Caki2 (cell line): ENCODE measurements around the gene PIGL. TPM values are rescaled to one million over a fixed set of nuclear protein-coding genes. Genes with fewer than 3 reads are reported as not detected.
"Not testable (repeated sequence)": the region's sequence is repeated elsewhere in the genome, so short reads cannot be mapped to it uniquely, and the experiment has no call there.

Source experiments
- DNase-seq: peaks from one replicate; pipeline ENCODE4 v3.0.0-alpha.2; 2015; ENCODE audit warnings: low read depth
- in situ Hi-C: cut with HindIII; loops from 2 replicates; pipeline ENCODE4 v1.10.0; 2016; ENCODE audit warnings: low sequenced_read_pairs, low pct_unique_long_range_greater_than_20kb, mixed read lengths
- total RNA-seq: library from RNA; depleted of rRNA; stranded (reverse); fragments of >200 nt; shearing (Covaris generic); gene quantifications from 2 replicates; pipeline ENCODE4 v1.2.3, GENCODE V29; 2014; ENCODE audit warnings: low replicate concordance

Gene PIGL
- total RNA-seq, 1 experiment from 2014 or later = 22.0 TPM

DNA sequence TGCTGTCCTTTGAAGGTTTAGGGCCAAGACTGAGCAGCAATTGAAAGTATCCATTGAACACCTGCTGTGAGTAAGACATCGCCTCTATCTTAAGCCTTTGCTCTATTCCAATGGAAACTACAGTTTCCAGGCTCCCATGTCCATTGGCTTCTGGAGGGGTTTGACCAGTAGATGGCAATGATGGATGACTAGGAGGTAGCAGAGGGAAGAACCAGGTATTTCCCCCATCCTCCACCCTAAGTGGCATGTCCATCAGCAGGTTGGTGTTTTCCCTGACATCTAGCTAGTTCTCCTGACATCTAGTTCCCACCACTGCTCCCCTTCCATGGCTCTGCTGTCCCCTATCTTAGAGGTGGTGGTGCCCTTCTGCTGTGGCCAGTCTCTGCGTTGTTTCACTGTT is 77.5 kb downstream of the PIGL start:
- no peak for DNase-seq
- in situ Hi-C loops = no loop called here

DNA sequence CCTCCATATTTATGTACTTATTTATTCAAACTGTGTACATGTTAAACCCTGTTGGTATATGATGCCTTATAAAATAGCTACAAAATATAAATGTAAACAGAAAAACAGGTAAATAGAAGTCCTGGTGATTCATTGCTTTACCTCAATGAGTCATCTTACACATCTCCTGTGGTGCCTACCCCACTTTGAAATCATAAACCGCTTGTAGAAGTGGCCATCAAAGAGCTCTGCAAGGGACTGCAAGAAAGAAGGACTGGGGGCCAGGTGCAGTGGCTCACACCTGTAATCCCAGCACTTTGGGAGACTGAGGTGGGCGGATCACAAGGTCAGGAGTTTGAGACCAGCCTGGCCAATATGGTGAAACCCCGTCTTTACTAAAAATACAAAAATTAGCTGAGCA is 79.1 kb downstream of the PIGL start:
- not testable (repeated sequence) for DNase-seq

DNA sequence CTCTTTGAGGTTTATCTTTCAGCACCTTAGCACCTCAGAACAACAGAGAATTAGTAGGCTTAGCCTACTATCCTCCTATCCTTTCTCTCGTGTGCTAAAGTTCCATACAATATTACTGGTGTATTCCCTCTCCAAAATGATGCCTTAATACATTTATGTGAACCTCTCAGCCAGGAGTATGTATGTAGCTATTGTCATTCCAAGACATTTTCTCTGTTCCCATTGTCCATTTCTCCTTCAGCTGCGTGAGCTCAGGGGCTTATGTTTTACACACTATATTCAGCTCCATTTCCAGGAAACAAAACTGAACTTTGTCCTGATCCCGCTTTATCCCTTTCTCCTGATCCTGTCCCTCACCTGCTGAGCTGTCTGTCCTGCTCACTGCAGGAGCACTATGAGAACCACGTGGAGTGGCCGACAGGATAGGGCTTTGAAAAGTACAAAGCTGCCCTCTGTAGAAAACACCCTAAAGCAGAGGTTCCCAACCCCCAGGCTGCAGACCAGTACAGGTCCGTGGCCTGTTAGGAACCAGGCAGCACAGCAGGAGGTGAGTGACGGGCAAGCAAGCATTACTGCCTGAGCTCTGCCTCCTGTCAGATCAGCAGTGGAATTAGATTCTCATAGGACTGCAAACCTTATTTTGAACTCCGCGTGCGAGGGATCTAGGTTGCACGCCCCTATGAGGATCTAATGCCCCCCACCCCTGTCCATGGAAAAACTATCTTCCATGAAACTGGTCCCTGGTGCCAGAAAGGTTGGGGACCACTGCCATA is 80.5 kb downstream of the PIGL start:
- in situ Hi-C loops = no loop called here
- no peak for DNase-seq

More for the DNA sequence above, 79.1 kb downstream of the PIGL start:
- in situ Hi-C loops = not testable (repeated sequence)

DNA sequence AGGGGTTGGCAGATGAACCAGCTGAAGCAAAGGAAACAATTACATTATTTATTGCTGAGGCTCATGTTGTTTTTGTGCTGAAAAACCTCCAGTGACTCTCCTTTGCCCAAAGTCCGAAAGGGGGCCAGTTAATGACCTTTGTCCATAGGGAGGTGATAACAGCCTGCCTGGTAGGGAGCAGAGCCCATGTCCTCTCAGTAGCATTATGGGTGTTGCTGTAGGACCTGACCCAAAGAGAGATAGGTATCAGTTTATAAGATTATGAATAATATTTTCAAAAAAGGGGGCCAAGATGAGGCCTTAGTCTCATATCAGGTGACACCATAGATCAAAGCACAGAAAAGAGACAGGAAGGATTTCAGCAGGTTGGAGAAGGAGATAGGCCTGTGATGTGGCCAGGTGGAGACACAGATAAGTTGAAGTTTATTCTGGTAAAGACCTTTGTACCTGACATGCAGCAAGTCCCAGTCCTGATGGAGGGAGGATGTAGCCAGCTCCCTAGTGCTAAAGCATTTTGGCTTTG is 81.2 kb downstream of the PIGL start:
- in situ Hi-C loops = no loop called here

DNA sequence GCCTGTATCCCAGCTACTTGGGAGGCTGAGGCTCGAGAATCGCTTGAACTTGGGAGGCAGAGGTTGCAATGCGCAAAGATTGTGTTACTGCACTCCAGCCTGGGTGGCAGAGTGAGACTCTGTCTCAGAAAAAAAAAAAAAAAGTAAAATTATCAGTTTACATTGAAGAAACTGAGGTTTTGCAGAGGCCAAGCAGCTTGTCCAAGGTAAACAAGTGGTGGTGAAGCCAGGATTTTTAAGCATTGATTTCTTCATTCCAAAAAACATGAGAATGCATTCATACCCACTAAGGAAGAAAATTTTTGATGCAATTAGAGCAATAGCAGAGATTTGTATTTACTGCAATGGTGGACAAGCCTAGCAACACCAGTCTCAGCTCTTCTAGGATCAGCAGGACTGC is 83.5 kb downstream of the PIGL start:
- in situ Hi-C loops = no loop called here
- no peak for DNase-seq

More for the DNA sequence above, 81.2 kb downstream of the PIGL start:
- DNase-seq = no peak

DNA sequence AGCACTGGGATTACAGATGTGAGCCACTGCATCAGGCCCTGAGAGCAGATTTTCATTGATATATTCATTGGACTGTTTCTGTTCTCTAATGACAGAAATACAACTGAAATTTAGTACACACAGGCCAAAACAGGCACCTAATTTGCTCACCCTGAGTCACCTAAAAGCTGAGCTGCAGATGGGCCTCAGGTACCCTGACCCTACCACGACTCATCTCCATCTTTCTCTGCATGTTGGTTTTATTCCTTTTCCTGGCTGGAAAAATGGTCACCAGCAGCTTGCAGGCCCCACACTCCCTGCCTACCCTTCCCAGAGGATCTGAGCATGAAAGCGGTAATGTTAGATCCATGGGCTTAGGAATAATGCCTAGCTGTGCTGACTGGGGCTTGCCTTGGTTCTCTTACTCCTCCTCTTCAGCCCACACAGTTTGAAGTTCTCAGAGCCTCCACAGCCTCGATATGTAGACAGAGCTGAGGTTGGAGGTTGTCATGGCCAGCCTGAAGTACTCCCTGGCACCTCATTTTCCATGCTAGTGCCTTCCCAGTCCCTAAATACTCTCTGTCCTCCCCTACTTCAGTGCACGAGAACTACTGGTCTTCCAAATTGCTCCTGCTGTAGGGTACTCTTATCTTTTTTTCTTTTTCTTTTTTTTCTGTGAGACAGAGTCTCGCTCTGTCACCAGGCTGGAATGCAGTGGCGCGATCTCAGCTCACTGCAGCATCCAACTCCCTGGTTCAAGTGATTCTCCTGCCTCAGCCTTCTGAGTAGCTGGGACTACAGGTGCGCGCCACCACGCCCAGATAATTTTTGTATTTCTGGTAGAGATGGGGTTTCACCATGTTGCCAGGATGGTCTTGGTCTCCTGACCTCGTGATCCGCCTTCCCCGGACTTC is 85.2 kb downstream of the PIGL start:
- in situ Hi-C loops = no loop called here
- DNase-seq = no peak

DNA sequence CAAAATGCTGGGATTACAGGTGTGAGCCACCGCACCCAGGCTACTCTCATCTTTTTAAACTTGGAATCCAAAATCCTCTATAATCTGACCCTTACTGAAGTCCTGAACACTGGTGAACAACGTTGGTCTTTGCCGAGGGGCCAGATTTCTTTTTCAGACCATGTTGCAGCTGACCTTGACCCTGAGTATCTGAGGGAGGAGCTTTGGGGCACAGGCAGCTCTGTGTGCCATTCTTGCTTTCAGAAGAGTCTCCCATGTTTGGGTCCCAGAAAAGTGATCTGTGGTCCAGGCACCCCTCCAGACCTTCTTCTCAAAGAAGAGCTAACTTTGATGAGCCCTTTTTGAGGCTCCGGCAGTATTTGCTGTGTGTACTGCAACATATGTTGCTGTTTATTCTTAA is 85.8 kb downstream of the PIGL start:
- in situ Hi-C loops = no loop called here
- DNase-seq = no peak

DNA sequence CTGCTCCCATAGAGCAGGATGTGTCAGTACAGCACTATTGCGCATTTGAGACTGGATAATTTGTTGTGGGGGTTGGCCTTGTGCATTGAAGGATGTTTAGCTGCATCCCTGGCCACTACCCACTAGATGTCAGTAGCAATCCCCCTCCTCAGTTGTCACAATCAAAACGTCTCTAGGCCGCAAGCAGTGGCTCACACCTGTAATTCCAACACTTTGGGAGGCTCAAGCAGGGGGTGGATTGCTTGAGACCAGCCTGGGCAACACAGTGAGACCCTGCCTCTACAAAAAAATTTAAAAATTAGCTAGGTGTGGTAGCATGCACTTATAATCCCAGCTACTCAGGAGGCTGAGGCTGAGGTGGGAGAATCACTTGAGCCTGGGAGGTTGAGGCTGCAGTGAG is 87.8 kb downstream of the PIGL start:
- in situ Hi-C loops = no loop called here
- peak; percentile 21 for DNase-seq

DNA sequence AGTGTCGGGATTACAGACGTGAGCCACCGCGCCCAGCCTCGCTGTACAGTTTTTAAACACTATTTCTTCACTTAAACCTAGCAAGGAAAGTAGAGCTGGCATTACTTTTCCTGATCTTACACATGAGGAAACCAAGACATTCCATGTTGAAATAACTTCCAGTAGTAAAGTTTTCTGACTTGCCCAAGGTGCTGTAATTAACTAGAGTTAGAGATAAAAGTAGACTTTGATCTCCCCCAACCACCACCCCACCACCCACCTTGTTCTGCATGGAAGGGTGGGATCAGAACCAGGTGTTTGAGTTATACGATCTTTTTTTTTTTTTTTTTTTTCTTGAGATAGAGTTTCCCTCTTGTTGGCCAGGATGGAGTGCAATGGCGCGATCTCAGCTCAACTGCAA is 89.2 kb downstream of the PIGL start:
- in situ Hi-C loops = no loop called here

DNA sequence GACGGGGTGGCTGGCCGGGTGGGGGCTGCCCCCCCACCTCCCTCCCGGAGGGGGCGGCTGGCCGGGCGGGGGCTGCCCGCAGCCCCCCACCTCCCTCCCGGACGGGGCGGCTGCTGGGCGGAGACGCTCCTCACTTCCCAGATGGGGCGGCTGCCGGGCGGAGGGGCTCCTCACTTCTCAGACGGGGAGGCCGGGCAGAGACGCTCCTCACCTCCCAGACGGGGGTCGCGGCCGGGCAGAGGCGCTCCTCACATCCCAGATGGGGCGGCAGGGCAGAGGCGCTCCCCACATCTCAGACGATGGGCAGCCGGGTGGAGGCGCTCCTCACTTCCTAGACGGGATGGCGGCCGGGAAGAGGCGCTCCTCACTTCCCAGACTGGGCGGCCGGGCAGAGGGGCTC is 95.1 kb downstream of the PIGL start:
- DNase-seq, in situ Hi-C loops: not testable (repeated sequence)

More for the DNA sequence above, 89.2 kb downstream of the PIGL start:
- DNase-seq = no peak

DNA sequence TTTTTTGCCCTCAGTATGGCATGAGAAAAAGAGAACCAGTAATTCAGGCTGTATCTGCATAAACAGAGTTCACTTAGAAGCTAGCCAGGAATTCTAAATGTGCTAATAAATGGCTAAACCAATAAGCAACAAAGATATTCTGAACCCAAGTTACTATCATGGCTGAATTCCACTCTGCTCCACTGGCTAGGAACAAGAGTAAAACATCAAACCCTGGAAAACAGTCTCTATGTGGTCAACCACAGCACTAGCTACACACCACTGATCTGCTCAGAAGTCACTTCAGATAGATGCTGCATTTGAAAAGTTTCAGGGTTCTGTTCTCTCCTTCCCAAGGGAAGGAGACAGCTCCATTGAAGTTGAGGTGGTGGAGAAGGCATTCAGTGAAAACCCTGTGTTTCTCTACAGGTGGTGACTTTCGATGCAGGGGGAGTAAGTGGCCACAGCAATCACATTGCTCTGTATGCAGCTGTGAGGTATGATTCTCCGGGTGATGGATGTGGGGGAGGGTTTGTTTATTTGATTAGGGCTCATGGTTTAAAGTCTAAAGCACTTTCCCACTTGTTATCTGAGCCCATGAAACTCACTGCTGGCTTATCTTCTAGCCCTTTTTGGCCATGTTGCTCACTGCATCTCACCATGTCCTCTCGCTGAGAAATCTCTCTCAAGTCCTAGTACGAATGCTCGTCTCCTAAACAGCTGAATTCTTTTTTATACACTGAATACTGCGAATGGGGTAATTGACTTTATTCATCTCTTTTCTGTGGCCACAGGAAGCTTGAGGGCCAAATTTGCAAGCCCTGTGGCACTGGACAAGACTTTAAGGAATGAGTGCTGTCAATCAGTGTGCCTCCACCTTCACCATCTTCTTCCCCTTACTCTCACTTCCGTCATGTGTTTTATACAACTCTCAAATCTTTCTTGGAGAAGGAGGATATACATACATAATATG is 96.4 kb downstream of the PIGL start:
- in situ Hi-C loops = no loop called here
- DNase-seq = peak; percentile 74

DNA sequence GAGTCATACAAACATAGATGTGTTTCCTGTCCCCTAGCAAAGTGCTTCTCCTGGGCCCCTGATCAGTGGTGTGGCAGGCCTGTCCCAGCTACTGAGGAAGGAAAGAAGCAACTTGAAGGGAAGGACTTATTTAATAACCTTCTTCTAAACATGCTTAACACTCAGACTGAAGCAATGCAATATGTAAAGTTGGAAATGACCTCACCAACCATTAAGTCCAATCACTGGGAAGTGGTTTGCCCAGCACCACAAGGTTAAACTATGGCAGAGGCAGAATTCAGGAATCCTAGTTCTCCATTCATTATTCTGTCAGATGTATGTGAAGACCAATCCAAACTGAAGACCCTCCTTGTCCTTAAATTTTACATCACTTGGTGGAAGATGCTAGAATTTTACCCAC is 97.2 kb downstream of the PIGL start:
- no peak for DNase-seq
- in situ Hi-C loops = no loop called here

DNA sequence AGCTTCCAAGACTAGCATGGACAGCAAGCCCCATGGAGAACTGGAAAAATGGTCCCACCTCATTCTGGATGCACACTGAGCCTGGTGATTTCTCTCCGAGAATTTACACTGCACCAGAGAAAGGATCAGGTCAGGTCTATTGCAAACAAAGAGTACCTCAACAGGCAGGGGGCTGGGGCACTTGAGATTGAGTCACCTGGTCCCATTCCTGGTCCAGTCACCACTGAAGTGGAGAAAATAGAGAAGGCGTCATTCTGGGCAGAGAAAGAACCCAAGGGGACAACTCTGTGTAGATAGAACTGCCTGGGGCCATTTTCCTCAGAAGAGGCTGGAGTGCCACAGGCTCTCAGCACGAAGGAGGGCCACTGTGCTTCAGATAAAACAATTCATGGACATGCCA is 97.8 kb downstream of the PIGL start:
- no peak for DNase-seq
- in situ Hi-C loops = no loop called here

DNA sequence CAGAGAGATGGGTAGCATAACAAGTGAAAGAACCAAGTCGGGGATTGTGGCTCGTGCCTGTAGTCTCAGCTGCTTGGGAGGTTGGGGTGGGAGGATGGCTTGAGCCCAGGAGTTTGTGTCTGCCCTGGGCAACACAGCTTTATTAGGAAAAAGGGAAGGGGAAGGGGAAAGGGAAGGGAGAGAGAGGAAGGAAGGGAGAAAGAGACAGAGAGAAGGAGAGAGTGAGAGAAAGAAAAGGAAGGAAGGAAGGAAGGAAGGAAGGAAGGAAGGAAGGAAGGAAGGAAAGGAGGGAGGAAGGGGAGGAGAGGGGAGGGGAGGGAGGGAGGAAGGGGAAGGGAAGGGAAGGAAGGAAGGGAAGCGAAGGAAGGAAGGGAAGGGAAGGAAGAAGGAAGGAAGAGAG is 103.0 kb downstream of the PIGL start:
- DNase-seq = no peak
- in situ Hi-C loops = no loop called here

DNA sequence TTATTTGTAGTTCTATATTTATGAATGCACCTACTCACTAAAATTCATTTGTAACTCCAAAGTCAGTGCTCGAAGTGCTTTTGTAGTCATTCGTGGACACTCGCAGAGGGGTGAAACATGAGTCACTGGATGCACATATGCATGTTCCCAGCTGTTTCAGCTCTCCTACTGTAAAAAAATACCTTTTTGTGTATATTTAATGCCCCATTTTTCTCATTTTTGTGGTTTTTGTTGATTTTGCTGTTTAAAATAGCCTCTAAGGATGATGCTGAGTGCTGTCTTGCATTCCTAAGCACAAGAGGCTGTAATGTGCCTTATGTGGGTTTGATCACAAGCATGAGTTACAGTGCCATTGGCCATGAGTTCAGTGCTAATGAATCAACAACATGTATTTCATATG is 105.6 kb downstream of the PIGL start:
- in situ Hi-C loops = no loop called here
- DNase-seq = no peak

DNA sequence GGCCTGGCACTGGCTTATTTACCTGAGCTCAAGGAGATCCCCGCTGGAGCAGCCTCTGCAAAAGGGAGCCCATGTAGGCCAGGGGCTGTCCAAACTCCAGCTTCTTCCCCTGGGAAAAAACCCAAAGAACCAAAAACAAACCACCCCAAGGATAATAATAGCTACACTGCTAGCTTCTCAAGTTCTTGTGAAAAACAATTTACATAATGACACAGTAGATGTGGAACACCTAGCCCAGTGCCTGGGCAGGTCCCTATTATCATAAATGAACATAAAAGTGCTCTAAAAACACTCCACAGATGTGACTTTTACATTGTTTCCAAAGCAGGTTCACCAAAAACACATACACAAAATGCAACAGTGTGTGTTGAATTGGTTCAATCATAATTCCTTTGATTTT is 109.0 kb downstream of the PIGL start:
- DNase-seq = no peak
- in situ Hi-C loops = no loop called here

DNA sequence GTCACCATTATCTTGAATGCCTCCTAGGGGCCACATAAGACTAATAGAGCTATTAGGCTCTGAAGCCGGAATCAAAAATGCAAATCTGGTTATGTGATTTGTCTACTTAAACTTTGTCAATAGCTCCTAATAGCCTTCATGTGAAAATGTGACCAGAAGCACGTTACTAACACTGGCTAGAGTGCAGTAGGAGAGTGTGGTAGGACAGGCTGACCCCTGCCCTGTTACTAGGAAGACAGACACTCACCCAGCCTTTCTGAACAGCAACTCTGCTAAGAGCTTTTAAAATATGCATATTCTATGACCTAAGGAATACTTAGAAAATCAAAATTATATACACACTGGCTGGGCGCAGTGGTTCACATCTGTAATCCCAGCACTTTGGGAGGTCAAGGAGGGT is 110.0 kb downstream of the PIGL start:
- in situ Hi-C loops = no loop called here

DNA sequence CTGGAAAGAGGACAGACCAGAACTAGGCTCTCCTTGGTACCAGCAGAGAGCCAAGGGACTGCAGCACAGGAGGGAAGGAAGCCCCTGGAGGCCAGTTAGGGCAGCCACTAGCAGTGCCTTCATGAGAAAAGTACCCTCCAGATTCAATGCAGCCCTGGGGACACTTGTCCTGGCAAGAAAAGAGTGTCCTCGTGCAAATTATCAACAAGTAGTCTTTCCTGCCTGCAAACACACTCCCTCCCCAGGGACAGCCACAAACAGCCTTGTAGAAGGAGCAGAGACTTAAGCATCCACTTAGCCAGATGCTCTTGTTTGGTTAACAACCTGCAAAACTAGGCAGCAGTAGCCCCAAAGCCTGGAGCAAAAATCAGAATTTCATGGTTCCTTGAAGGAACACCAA is 112.0 kb downstream of the PIGL start:
- in situ Hi-C loops = no loop called here

More for the DNA sequence above, 110.0 kb downstream of the PIGL start:
- no peak for DNase-seq

More for the DNA sequence above, 112.0 kb downstream of the PIGL start:
- no peak for DNase-seq
